NCI-H2029 treated with DMSO at 0.1 percent for 48 hours (cell line): ENCODE data around the gene SH3TC2.

ENCODE experiments used
- DNase-seq: peaks from one replicate; lab custom pipeline; 2025; lab: John Stamatoyannopoulos, UW

The SH3TC2 gene

DNA sequence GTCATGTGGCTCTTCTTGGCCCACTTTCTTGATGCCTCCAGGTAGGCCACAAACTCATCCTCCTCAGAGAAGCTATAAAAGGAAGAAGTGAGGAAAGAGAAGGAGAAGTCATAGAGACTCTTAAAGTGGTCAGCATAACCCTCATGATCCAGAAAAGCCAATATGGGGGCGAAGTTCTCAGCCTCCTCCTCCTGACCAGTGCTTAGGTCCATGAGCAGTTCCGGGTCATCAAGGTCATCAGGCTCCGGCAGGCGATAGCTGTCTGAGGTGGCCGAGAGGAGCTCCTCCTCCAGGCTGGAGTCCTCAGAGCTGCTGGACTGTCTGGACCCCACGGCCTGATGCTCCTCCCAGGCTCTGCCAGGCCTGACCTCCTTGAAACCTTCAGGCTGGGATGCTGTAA, 34.7 kb downstream of the SH3TC2 start:
- no peak for DNase-seq

DNA sequence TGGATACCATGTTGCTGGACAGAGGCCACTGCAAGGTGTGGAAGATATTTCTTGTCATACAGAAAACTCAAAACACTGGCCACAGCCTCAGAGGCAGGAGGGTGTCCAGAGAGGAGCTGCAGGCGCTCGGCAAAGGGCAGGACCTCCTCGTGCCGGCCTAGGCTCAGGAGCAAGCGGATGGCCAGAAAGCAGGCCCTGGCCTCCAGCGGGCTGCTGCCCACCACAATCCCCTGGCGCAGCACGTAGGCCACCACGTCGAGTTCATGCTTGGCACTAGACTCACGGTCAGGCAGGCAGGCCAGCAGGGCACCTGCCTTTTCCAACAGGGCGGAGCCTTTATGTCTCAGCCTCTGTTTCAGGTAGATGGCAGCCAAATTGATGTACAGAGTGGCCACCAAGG, 35.2 kb downstream of the SH3TC2 start:
- DNase-seq, result no peak

DNA sequence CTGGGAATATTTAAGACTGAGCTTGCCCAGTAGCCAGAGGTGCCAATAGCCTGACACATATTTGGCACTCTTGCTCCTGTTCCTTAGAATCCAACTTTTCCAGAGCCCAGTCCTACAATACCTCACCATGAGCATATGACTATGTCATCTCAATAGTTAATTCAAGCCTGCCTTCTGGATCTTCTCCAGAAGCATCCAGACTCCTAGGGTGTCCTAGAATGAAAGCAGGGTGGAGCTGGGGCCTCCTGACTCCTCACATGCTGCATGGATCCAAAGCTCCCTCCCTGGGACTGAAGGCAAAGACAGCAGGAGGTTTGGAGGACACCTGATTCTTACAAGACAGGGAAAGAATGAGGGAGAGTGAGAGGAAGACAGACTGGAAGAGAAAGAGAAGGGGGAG, 37.9 kb downstream of the SH3TC2 start:
- DNase-seq, result no peak

DNA sequence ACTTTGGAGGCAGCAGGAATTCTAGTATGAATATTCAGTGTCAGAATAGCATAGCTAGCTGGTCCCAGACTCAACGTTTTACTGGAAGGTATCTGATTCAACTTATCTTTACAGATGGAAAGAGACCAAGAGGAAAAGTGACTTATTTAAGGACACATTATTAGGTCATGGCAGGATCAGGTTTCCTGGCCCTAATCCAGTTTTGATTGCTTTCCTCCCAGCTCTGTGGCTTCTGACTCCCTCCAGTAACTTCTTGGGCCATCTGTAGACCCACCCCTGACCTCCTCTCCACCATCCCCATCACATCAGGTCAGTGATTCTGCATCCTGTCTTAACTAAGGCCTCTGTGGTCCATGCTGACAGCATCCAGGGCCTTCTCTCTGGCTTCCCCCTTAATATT, 38.4 kb downstream of the SH3TC2 start:
- DNase-seq, result no peak

DNA sequence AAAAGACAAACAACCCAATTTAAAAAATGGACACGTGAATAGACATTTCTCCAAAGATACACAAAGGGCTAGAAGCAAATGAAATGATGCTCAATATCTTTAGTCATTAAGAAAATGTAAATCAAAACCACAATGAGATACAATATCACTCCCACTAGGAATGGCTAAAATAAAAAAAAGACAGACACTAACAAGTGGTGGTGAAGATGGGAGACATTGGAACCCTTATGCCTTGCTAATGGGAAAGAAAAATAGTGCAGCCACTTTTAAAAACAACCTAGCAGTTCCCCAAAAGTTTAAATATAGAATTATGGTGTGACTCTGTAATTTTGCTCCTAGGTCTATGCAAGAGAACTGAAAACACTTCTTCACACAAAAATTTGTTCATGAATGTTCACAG, 40.7 kb downstream of the SH3TC2 start:
- no peak for DNase-seq

DNA sequence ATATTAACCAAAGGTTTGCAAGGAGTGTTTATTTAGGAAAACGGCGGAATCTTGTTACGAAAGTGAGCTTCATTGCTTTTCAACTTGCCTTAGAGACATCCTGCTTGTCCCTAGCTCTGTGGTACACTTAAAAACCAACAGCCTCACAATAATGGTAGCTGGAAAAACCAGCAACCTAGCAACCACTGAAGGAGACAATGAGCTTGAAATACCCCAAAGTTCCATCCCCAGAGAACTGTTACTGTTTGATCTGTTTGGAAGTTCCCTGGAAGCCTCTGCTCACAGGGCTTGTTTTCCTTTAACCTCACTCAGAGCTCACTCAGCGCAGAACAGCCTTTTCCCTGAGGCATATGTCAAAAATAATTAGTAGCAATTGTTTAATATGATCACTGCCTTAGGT, 43.2 kb downstream of the SH3TC2 start:
- DNase-seq, result no peak

DNA sequence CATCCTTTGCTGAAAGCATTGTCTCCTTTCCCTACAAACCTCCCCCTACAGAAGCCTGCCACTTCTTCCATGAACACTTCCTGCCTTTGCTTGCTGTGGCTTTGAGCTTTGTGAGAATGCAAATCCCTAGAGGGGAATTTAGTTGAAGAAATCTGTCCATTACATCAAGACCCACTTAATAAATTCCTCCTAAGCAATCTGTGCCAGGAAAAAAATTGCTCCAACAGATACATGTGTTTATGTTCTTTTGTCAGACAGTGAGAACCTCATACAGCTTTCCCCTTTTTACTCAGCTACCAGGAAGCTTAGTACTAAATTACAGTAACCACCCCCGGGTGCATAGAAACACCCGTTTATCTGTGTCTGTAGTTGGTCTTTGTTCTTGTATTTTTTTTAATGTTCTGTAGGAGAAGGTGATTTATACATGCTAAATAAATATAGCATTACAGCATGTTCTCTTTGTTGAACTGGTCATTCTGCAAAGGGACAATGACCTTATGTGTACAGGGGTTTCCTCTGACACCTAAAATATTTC, 43.9 kb downstream of the SH3TC2 start:
- peak; percentile 28 for DNase-seq

DNA sequence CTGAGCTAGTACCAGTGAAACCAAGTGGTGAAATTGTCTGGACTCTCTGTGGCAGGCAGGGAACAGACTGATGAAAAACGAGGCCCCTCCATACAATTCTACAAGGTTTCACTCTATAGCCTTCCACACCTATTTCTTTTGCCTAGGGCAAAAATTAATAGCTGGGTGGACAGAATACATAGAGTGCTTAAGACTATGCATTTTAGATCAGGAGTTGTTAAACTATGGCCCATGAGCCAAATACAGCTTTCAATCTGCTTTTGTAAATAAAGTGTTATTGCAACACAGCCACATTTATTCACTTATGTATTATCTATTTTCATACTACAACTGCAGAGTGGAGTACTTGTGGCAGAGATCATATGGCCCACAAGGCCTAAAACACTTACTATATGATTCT, 45.2 kb downstream of the SH3TC2 start:
- DNase-seq, result no peak

DNA sequence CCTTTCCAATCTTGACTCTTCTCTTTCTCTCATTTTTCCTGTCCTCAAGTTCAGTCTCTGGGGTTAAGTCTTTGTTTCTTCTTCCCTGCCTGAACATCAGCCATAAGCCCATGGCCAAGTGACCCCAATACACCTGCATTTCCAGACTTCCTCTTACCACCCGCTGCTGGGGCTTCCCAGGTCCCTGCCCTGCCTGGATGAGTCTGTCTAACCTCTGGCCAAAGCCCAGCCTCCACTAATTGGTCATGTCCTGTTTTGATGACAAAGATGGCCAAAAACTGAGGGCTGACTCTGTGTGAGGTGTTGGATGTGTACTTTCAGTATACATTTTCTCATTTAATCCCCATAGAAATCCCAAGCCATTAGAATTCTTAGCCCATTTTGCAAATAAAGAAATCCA, 47.3 kb downstream of the SH3TC2 start:
- no peak for DNase-seq

DNA sequence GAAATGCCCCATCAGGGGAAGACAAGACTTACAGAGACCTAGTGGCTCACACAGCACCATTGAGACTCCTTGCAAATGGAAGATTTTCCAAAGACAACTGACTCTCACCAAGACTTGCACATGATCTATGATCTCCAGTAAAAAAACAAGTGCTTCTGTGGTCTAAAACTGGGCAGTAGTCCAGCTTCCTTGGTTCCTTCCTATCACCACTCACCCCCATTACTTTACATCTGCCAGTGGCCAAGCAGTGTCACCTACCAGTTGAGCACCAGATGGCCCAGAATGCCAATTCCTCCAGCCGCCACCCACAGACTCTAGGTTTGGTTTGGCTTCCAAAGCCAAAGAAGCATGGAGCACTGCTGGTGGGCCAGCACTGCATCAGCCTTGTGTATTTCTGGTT, 47.7 kb downstream of the SH3TC2 start:
- no peak for DNase-seq

DNA sequence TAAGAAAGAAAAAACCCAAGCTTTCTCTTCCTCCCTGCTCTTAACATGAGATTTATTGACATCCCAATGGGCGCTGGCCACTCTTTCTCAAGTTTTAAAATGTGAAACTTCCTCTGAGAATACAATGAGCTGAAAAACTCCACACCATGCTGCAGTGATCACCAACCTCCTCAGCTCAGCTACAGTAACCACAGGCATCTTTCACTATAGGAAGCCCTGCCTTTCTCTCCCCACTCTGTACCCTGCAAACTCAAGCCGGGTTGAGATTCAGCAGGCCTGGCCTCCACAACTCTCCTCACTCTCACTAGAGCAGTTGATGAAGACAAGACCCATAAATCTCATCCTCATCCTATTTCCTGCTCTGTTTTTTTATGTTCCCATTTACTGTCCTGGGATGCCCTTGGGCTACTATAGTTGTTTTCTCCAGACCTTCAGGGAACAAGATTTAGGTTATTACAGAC, 48.3 kb downstream of the SH3TC2 start:
- no peak for DNase-seq

DNA sequence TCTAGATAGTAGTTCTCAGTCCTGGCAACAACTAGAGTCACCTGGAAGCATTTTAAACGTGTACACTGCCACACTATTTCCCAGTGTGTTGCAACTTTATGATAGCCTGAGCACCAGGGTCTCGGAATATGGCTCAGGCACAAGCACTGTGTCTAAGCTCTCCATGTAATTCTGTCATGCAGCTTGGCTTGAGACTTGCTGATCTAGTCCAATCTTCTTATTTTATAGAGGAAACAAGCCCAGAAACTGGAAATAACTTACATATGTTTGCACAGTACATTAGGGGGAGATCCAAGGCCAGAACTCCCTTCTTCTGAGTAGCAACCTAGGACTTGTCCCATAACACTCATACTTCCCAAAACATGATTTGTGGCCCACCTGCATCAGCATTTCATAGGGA, 49.1 kb downstream of the SH3TC2 start:
- DNase-seq, result no peak

DNA sequence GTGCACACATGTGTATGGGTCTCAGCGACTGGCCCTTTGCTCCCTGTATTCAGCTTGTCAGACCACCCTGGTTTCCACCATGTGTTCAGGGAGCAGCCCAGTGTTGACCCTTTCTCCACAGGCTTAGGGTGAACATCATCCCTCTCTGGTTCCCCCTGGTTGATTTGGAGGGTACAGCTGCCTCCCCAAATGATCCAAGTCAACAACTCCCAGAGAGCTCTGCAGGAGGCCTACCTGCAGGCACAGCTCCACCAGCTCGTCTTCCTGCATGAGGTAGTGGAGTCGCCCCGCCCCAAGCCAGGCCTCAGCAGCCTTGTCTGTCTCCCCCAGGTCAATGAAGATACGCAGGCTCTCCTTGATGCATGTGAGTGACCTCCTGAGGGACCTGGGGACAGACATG, 50.5 kb downstream of the SH3TC2 start:
- no peak for DNase-seq

DNA sequence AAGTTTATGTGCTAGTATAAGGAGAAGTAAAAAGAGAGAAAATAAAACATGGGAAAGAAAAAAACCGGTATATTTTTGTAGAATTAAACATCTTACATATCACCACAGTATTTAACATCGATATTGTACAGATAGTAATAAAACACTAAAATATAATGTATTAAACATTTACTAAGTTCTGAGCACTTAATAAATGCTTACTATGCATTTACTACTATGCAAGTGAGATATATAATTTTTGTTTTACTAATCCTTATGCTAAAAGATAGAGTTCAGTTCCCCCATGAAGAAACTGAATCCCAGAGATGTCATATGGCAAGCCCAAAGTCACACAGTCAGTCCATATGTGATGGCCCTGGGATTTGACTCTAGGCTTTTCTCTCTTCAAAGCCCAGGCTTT, 51.1 kb downstream of the SH3TC2 start:
- no peak for DNase-seq

DNA sequence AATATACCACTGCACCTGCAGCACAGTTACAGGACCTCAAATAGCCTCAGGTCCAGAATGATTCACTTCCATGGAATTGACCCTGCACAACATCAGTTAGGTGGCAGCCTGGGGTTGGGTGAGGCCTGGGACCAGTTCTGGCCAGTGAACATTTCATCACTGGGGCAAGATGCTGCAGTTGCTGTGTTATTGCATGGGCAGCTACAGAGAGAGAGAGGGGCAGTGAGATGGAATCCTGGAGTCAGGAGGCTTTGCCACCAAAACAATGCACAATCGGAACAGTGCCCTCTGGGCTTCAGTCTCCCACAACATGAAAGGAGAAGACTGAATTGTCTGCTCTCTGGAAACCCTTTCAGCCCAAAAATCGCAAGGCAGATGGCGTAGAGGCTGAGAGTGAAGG, 51.8 kb downstream of the SH3TC2 start:
- DNase-seq, result no peak

DNA sequence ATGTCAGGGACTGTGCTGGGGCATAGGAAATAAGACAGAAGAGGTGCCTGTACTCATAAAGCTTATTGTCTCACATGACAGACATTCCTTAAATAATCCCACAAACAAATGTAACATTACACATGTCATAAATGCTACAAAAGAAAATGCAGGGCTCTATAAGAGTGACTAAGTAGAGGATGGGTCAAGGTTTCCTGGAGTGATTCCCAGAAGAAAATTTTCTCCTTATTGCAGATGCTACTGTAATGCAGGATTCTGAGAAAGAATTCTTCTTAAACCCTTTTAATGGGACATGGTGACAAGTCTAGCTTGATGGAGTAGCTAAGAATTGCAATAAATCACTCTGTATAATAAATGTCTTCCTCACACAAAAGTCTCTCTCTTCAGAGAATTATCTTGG, 55.7 kb downstream of the SH3TC2 start:
- no peak for DNase-seq

DNA sequence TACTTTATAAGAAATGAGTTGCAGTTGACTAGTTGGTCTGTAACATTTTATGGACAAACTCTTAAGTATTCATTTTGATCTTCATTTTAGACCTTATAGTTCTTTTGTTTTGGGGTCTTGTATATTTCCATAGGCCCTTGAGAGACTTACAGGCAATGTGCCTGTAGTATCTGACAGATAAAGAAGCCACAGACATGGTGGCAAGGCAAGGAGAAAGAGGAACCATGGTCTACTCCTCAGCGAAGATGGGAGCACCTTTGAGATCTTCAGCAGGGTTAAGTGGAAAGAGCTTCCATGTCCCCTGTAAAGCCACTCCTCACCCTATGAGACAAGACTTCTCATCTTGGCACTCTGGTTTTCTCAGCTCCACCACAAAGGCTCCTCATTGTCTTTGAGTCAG, 56.4 kb downstream of the SH3TC2 start:
- no peak for DNase-seq

DNA sequence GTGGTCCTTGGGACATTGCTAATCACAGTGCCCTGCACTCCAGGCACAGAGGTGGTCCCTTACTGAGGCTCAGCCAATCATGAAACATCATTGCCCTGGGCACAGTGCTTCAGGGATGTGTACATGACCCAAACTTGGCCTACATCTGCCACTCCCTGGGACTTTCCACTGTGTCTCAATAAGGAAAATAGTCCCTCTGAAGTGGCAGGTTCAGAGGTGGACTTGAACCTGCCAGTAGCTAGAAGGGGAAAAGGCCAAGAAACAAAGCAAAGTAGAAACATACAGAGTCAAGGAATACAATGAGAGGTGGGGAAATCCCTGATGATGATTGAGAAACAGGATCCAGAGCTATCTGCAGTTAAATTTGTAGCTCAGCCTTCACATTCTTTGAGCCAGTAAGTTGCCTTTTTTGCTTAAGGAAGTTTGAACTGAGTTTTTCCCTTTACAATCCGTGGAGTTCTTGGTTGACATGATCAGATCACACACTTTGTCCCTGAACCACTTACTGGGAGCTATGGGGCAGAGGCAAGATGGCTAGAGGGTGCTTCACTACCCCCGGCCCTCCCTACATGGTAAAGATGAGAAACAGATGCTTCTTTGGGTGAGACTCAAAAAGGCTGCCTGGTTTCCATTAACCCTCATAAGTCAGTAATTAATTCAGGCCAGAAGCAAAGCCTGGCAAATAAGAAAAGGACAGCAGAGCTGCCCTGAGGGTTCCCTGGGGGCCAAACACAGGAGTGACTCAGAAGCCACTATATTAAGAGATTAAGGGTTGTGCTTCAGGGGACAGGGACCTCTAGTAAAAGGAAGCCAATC, 57.6 kb downstream of the SH3TC2 start:
- DNase-seq, result no peak

DNA sequence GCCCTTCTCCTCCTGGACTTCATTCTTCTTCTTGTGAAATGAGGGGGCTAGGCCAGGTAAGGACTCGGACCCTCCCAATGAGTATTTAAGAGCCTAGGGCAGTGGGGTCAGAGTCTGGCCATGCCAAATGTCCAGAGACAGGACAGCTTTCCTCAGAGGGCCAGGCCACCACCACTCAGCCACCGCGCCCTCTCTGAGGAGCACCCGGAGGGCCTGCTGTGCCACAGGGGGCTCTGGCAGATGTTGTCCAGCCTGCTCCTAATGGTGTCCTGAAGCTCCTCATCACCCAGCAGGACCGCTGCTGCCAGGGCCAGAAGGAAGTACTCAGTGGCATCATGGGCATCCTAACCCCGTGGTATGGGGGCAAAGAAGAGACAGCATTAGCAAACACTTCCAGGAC, 58.3 kb downstream of the SH3TC2 start:
- DNase-seq, result no peak

DNA sequence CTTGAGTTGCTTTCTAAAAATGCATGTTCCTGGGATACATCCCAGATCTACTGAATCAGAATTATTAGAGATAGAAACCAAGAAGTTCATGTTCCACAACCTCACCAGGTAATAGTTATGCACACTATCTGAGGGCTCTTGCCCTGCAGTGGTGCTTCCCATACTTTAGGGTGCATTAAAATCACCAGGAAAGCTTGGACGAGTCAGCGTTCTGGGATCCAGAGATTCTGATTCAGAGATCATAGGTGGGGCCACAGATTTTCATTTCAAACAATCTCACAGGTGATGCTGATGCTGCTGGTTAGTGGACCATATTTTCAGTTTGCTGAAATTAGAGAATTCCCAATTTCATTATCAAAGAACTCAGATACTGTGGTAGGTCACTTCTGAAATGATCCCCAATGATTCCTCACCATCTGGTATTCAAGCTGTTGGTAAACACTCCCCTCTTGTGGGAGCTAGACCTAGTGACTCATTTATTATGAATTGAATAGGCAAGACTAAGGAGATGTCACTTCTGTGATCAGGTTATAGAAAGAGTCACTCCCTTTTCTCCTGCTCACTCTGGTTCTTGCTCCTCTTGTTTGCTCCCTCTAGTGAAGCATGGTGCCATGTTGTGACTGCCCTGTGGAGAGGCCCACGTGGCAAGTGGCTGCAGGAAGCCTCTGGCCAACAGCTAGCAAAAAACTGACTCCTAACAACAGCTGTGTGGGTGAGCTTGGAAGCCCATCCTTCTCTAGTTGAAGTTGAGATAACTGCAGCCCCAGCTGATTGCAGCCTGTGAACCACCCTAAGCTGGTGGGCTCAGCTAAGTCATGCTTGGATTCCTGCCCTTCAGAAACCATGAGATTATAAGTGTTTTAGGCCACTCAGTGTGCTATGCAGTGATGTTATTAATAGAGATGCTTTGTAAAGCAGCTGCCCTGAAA, 59.8 kb downstream of the SH3TC2 start:
- DNase-seq, result no peak

DNA sequence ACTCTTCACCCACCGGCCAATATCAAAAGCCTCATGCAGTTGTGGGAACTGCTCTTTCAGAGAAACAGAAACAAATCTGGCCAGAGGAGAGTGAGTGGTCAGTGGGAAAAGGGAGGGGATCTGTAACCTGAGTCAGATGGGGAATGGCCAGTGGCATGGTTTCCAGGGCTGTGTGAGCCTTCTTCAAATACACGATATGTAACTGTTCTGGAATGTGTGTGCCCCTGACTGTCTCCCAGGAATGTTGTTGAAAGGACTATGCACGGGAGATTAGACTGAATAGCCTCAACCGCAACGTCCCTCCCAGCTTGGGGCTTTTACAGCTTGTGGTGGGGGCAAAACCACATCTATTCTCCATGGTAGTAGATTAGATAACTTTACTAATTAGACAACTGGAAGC, 60.8 kb downstream of the SH3TC2 start:
- no peak for DNase-seq

DNA sequence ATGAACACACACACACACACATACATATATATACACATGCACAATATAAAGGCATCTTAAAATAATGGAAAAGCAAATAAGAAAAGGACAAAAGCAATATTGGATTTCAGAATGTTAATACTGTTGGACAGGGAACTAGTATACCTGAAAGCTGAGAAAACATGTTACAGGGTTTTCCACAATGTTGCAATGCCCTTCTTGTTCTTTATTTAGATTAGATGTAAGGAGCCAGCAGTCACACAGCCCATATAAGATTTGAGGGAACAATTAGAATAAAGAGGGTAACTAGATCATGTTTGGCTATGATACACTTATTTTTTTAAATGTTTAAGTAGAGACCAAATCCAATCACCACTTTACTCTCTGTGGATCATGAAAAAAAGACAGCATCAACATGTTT, 61.7 kb downstream of the SH3TC2 start:
- no peak for DNase-seq

DNA sequence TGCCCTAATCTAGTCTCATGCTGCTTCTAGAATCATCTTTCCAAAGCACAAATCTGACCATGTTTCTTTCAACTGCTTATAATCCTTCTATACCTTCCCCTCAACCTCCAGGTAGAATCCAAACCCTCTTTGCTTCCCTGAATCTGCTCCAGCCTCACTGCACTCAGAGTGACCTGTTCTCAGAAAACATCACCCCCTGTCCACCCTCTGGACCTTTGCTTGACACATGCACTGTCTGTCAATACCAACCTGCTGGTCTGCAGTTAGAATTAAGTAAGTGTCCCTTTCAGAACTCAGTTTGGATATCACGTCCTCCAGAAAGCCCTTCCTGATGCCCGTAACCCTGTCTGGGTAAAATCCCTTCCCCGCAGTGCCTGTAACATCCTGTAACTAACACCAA, 63.1 kb downstream of the SH3TC2 start:
- no peak for DNase-seq
